ENCODE measurements around the gene OOSP1. TPM values are rescaled to one million over a fixed set of nuclear protein-coding genes. Genes with fewer than 3 reads are reported as not detected.

Gene OOSP1
- total RNA-seq, 4 donors from 2014 or later = not detected

GRCh38 chr11:59960502-59961381, 22.5 kb downstream of the OOSP1 start:
- no peak overlapping the region for H3K27ac ChIP-seq
- no peaks in the 10 kb centered on the region for H3K9me3 ChIP-seq
- TF ChIP-seq CTCF (IDR thresholded peaks at IDR 0.05) = no peak
- TF ChIP-seq POLR2A (IDR thresholded peaks at IDR 0.05) = no peak
- no peaks in the 10 kb centered on the region for H3K27me3 ChIP-seq
- DNase-seq = no peak
- no peaks in the 10 kb centered on the region for H3K4me1 ChIP-seq
- intact Hi-C loops (cut with DNase I; ENCODE audit: low total_unique reads) = no loop called here
- H3K4me3 ChIP-seq = no peak overlapping the region
- H3K36me3 ChIP-seq = no peaks in the 10 kb centered on the region

- no peaks in the 10 kb centered on the region for H3K4me1 ChIP-seq
- no peaks in the 10 kb centered on the region for H3K36me3 ChIP-seq
- no peak for DNase-seq
- intact Hi-C loops (cut with DNase I; ENCODE audit: low total_unique reads) = no loop called here
- H3K4me3 ChIP-seq = no peak overlapping the region
- H3K27ac ChIP-seq = no peak overlapping the region
- H3K27me3 ChIP-seq = no peaks in the 10 kb centered on the region
- H3K9me3 ChIP-seq = no peaks in the 10 kb centered on the region
- TF ChIP-seq POLR2A (IDR thresholded peaks at IDR 0.05) (no peak), CTCF (IDR thresholded peaks at IDR 0.05) (no peak)
These were observed 23.9 kb downstream of the OOSP1 start for GRCh38 chr11:59962107-59962482.

GRCh38 chr11:59963733-59964132, 25.5 kb downstream of the OOSP1 start, which contains the start of gene OOSP4A:
Gene OOSP4A (plus strand): TSS chr11:59964033. CDS start chr11:59964033, 0 bp downstream.
- H3K4me3 ChIP-seq = no peak within 1 kb of the TSS
- TF ChIP-seq POLR2A (IDR thresholded peaks at IDR 0.05) (no peak), CTCF (IDR thresholded peaks at IDR 0.05) (no peak)
- no peak for DNase-seq
- H3K36me3 ChIP-seq = no peaks in the 10 kb centered on the region
- H3K4me1 ChIP-seq = no peaks in the 10 kb centered on the region
- intact Hi-C loops (cut with DNase I; ENCODE audit: low total_unique reads) = no loop called here
- no peak within 1 kb of the TSS for H3K27ac ChIP-seq
- H3K9me3 ChIP-seq = no peaks in the 10 kb centered on the region
- no peaks in the 10 kb centered on the region for H3K27me3 ChIP-seq

GRCh38 chr11:59965424-59965823, 27.2 kb downstream of the OOSP1 start:
- TF ChIP-seq POLR2A (IDR thresholded peaks at IDR 0.05) (no peak), CTCF (IDR thresholded peaks at IDR 0.05) (no peak)
- no peaks in the 10 kb centered on the region for H3K9me3 ChIP-seq
- no peaks in the 10 kb centered on the region for H3K4me1 ChIP-seq
- intact Hi-C loops (cut with DNase I; ENCODE audit: low total_unique reads) = no loop called here
- H3K27ac ChIP-seq = no peak overlapping the region
- no peak for DNase-seq
- no peaks in the 10 kb centered on the region for H3K27me3 ChIP-seq
- no peaks in the 10 kb centered on the region for H3K36me3 ChIP-seq
- H3K4me3 ChIP-seq = no peak overlapping the region

GRCh38 chr11:59966201-59966600, 28.0 kb downstream of the OOSP1 start:
- no peak for DNase-seq
- H3K27me3 ChIP-seq = no peaks in the 10 kb centered on the region
- H3K9me3 ChIP-seq = no peaks in the 10 kb centered on the region
- no peaks in the 10 kb centered on the region for H3K4me1 ChIP-seq
- H3K27ac ChIP-seq = no peak overlapping the region
- H3K4me3 ChIP-seq = no peak overlapping the region
- no peaks in the 10 kb centered on the region for H3K36me3 ChIP-seq
- TF ChIP-seq POLR2A (IDR thresholded peaks at IDR 0.05) = no peak
- TF ChIP-seq CTCF (IDR thresholded peaks at IDR 0.05) = no peak
- intact Hi-C loops (cut with DNase I; ENCODE audit: low total_unique reads) = no loop called here
